Smooth muscle cell (in vitro differentiated cells): Measurements from ENCODE around the gene ACVRL1. TPM values are rescaled to one million over a fixed set of nuclear protein-coding genes. Genes with fewer than 3 reads are reported as not detected.

ENCODE experiments used
- DNase-seq: peaks from one replicate; lab custom pipeline; 2025; ENCODE audit not compliant: unreplicated experiment; lab: John Stamatoyannopoulos, UW
- H2AFZ ChIP-seq: fragments of 200-600 bp; sonication (generic); 2 replicates; pipeline ENCODE4 v1.6.0; 2016; ENCODE audit warnings: antibody characterized with exemption, low read depth, mild to moderate bottlenecking
- H3F3A ChIP-seq: fragments of 200-600 bp; sonication (generic); 2 replicates; pipeline ENCODE4 v1.6.0; 2017; ENCODE audit warnings: antibody characterized with exemption, low read depth
- H3K27ac ChIP-seq: fragments of 200-600 bp; sonication (generic); 2 replicates; pipeline ENCODE4 v1.5.1; 2016; ENCODE audit warnings: low read depth, mild to moderate bottlenecking
- H3K27me3 ChIP-seq: fragments of 200-600 bp; sonication (generic); 2 replicates; pipeline ENCODE4 v1.6.1; 2016; ENCODE audit warnings: low read depth, mild to moderate bottlenecking
- H3K36me3 ChIP-seq: fragments of 200-600 bp; sonication (generic); 2 replicates; pipeline ENCODE4 v1.5.1; 2016; ENCODE audit warnings: low read depth
- H3K4me1 ChIP-seq: fragments of 200-600 bp; sonication (generic); 2 replicates; pipeline ENCODE4 v1.5.1; 2016; ENCODE audit warnings: low read depth
- H3K4me2 ChIP-seq: fragments of 200-600 bp; sonication (generic); 2 replicates; pipeline ENCODE4 v1.6.0; 2016; ENCODE audit warnings: mild to moderate bottlenecking
- H3K4me3 ChIP-seq: fragments of 200-600 bp; sonication (generic); 2 replicates; pipeline ENCODE4 v1.5.1; 2016; ENCODE audit warnings: mild to moderate bottlenecking
- H3K79me2 ChIP-seq: fragments of 200-600 bp; sonication (generic); 2 replicates; pipeline ENCODE4 v1.6.0; 2016; ENCODE audit warnings: low read depth, mild to moderate bottlenecking
- H3K9ac ChIP-seq: fragments of 200-600 bp; sonication (generic); 2 replicates; pipeline ENCODE4 v1.6.0; 2016; ENCODE audit warnings: low read depth
- H3K9me3 ChIP-seq: fragments of 200-600 bp; sonication (generic); replicated peaks from 2 replicates; pipeline ENCODE4 v1.5.1; 2016; ENCODE audit warnings: low read depth
- H4K20me1 ChIP-seq: fragments of 200-600 bp; sonication (generic); 2 replicates; pipeline ENCODE4 v1.6.0; 2016; ENCODE audit warnings: low read depth
- CTCF ChIP-seq: fragments of 200-600 bp; sonication (generic); IDR thresholded peaks from 2 replicates; pipeline ENCODE4 v1.5.1; 2017; ENCODE audit warnings: borderline replicate concordance, mild to moderate bottlenecking, antibody characterized with exemption; ENCODE audit not compliant: insufficient read depth, poor library complexity, severe bottlenecking
- WGBS: methylation state at CpG from one replicate; pipeline ENCODE4 v1.1.7; 2016; ENCODE audit warnings: low lambda C conversion rate; 5-methylcytosine and 5-hydroxymethylcytosine counted together
- polyA plus RNA-seq: library from polyadenylated mRNA; unstranded; fragments of >200 nt; fragmentation: Nextera tagmentation; extraction: Ambion mirVana; gene quantifications from 2 replicates; pipeline ENCODE4 v1.2.1, GENCODE V29; 2016
- total RNA-seq: library from RNA; depleted of rRNA; stranded (reverse); fragments of >200 nt; gene quantifications from 2 replicates; pipeline ENCODE4 v1.2.3, GENCODE V29; 2014

Gene ACVRL1
- total and polyA plus RNA-seq, 2 experiments from 2014 or later, result 8.4 to 10.4 TPM

- no peaks in the 10 kb centered on the region for H3K4me1 ChIP-seq
- H3F3A ChIP-seq, result peaks cover 7% of the 10 kb centered on the region
- WGBS, result 31% methylated on average over 18 of the region's 18 CpGs
- H3K4me2 ChIP-seq, result peak overlapping the region; percentile 84
- H3K9ac ChIP-seq, result no peak overlapping the region
- H2AFZ ChIP-seq, result peak overlapping the region; percentile 92
- H4K20me1 ChIP-seq, result no peaks in the 10 kb centered on the region
- no peak for TF ChIP-seq CTCF
- no peaks in the 10 kb centered on the region for H3K36me3 ChIP-seq
- no peak for DNase-seq
- no peak overlapping the region for H3K4me3 ChIP-seq
- no peaks in the 10 kb centered on the region for H3K79me2 ChIP-seq
- H3K27ac ChIP-seq, result peak overlapping the region; percentile 49
- no peaks in the 10 kb centered on the region for H3K9me3 ChIP-seq
- H3K27me3 ChIP-seq, result no peaks in the 10 kb centered on the region
Measured at GRCh38 chr12:51905471-51906429, 1.6 kb upstream of the ACVRL1 start.

GRCh38 chr12:51906430-51907082 is 748 bp upstream of the ACVRL1 start:
- Histone ChIP-seq H2AFZ (peak overlapping the region; percentile 69), H3K4me2 (peak overlapping the region; percentile 84), H3K9me3 (no peaks in the 10 kb centered on the region), H3K4me3 (peak overlapping the region; percentile 62), H3K4me1 (no peaks in the 10 kb centered on the region), H3K27me3 (no peaks in the 10 kb centered on the region), H3K36me3 (no peaks in the 10 kb centered on the region), H3K79me2 (no peaks in the 10 kb centered on the region), H3F3A (peaks cover 7% of the 10 kb centered on the region), H4K20me1 (no peaks in the 10 kb centered on the region), H3K9ac (no peak overlapping the region), H3K27ac (no peak overlapping the region)
- 49% methylated on average over 22 of the region's 23 CpGs for WGBS
- TF ChIP-seq CTCF, result no peak
- no peak for DNase-seq

GRCh38 chr12:51907856-51908425 is 637 bp downstream of the ACVRL1 start:
- no peaks in the 10 kb centered on the region for H3K36me3 ChIP-seq
- peak overlapping the region; percentile 69 for H2AFZ ChIP-seq
- H3K9ac ChIP-seq, result no peak overlapping the region
- no peaks in the 10 kb centered on the region for H3K79me2 ChIP-seq
- H3K27me3 ChIP-seq, result no peaks in the 10 kb centered on the region
- 81% methylated on average over 7 of the region's 7 CpGs for WGBS
- H3K4me3 ChIP-seq, result peak overlapping the region; percentile 62
- no peaks in the 10 kb centered on the region for H4K20me1 ChIP-seq
- peak overlapping the region; percentile 84 for H3K4me2 ChIP-seq
- H3K27ac ChIP-seq, result no peak overlapping the region
- H3K9me3 ChIP-seq, result no peaks in the 10 kb centered on the region
- TF ChIP-seq CTCF, result no peak
- DNase-seq, result no peak
- peaks cover 7% of the 10 kb centered on the region for H3F3A ChIP-seq
- no peaks in the 10 kb centered on the region for H3K4me1 ChIP-seq
